Measurements from ENCODE around the gene TREM2.
"Not testable (repeated sequence)": the region's sequence is repeated elsewhere in the genome, so short reads cannot be mapped to it uniquely, and the experiment has no call there.

Gene TREM2

DNA sequence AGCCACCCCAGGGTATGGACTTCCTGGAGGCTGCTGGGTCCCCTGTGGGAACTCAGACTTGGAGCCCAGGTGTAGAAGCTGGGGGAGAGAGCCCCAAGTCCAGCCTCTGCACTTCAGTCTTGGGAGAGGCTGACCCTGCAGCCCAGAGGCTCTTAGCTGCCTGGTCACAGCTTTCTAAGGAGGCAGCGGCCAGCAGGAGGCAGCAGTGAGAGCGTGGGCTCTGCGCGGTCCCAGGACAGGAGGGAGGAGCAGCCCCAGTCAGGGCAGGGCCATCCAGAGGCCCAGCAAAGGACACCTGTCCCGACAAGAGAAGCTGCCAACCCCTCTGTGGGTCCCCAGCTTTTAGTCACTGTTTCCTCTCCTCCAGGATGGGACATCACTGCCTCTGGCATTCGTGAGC lies 28.7 kb upstream of the TREM2 start:
- H3K4me3 ChIP-seq (ENCODE audit: low read depth, low read length) = no peak overlapping the region
- TF ChIP-seq, protein P1, sequence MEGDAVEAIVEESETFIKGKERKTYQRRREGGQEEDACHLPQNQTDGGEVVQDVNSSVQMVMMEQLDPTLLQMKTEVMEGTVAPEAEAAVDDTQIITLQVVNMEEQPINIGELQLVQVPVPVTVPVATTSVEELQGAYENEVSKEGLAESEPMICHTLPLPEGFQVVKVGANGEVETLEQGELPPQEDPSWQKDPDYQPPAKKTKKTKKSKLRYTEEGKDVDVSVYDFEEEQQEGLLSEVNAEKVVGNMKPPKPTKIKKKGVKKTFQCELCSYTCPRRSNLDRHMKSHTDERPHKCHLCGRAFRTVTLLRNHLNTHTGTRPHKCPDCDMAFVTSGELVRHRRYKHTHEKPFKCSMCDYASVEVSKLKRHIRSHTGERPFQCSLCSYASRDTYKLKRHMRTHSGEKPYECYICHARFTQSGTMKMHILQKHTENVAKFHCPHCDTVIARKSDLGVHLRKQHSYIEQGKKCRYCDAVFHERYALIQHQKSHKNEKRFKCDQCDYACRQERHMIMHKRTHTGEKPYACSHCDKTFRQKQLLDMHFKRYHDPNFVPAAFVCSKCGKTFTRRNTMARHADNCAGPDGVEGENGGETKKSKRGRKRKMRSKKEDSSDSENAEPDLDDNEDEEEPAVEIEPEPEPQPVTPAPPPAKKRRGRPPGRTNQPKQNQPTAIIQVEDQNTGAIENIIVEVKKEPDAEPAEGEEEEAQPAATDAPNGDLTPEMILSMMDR (IDR thresholded peaks at IDR 0.05; ENCODE audit: low read depth, low read length, missing control alignments) = peak; percentile 68
- DNase-seq (ENCODE audit: low read depth) = no peak

DNA sequence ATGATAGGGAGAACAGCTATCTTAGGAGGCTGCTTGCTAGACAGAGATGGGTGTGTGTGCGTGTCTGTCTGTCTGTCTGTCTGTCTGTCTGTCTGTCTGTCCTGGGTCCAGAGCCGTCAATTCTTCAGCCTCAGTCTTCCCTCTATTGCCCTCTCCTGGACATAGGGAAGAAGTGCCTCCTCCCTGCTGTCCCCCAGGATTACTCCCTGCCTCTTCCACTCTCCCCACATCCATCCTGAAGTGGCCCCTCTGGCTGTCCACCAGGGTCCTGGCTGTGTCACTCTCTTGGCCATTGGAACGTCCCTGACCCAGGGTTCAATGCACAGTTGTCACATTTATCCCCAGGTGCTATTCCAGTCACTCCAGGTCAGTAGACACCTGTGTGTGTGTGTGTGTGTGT lies 27.9 kb upstream of the TREM2 start:
- no peak overlapping the region for H3K4me3 ChIP-seq (ENCODE audit: low read depth, low read length)
- no peak for DNase-seq (ENCODE audit: low read depth)
- TF ChIP-seq, protein P1 (IDR thresholded peaks at IDR 0.05; ENCODE audit: low read depth, low read length, missing control alignments) = peak; percentile 34

DNA sequence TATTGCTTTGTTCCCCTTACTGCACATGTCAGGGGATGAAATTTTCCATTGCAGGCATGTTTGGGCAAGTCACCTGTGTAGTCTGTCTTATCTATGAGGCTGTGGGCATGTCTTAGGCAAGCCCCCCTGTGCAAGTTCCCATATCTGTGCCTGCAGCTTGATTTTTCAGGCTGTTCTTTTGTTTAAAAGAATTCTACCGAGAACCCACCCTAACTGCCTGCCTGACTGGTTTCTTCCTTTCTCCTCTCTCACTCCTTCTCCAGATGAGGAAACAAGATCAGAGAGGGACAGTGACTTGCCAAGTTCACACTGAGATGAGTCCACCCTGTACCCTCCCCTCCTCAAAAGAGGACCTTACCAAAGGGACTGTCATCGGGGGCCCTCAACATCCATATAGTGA lies 27.1 kb upstream of the TREM2 start:
- no peak for DNase-seq (ENCODE audit: low read depth)
- H3K4me3 ChIP-seq (ENCODE audit: low read depth, low read length) = no peak overlapping the region
- TF ChIP-seq, protein P1 (IDR thresholded peaks at IDR 0.05; ENCODE audit: low read depth, low read length, missing control alignments) = no peak

DNA sequence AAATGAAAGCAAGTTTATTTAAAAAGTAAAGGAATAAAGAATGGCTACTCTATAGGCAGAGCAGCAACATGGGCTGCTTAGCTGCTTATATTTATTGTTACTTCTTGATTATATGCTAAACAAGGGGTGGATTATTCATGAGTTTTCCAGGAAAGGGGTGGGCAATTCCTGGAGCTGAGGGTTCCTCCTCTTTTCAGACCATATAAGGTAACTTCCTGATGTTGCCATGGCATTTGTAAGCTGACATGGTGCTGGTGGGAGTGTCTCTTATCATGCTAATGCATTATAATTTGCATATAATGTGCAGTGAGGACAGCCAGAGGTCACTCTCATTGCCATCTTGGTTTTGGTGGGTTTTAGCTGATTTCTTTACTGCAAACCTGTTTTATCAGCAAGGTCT lies 26.1 kb upstream of the TREM2 start:
- DNase-seq (ENCODE audit: low read depth) = not testable (repeated sequence)

DNA sequence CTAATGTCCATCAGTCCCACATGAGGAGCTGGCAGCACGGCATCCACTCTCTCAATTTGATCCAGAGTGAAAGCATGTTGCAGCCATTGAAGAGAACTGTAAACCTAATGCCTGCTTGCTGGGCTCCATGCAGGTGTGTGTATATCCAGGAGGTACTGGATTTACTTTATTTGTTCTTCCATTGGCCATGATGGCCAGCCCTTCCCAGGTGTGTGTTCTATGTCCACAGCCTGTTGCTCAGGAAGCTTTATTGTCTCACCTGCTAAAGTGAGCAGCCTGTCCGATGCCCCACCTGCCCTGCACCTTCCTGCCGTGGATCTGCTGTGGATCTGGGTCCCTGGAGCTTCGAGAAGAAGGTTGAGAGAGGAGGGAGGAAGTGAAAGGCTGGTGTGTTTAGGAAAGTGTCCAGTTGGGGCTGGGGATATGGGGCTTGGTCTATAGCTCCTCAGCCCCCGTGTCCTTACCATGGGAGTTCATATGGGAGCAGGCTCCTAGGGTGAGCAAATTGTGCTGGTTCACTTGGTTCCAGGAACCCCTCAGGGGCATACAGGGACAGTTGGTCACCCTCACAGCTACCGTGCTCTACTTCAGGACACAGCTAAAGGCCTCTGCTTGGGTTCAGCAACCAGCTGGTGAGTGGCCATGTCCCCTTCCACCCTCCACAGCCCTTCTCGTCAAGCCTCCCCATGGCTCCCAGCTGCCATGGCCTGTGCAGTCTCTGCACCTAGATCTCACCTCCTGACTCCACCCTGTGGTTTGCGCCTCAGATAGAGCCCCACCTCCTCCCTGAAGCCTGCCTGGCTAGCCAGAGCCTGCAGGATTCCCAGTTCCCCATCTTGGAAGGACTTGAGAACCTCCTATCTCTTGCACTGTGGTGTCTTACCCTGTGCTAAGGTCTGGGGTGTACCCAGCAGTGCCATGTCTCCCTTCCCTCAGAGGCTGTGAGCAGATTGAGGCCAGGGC lies 25.3 kb upstream of the TREM2 start:
- H3K4me3 ChIP-seq (ENCODE audit: low read depth, low read length) = no peak overlapping the region
- TF ChIP-seq, protein P1 (IDR thresholded peaks at IDR 0.05; ENCODE audit: low read depth, low read length, missing control alignments) = no peak
- no peak for DNase-seq (ENCODE audit: low read depth)

More for the DNA sequence above, 26.1 kb upstream of the TREM2 start:
- H3K4me3 ChIP-seq (ENCODE audit: low read depth, low read length) = not testable (repeated sequence)

DNA sequence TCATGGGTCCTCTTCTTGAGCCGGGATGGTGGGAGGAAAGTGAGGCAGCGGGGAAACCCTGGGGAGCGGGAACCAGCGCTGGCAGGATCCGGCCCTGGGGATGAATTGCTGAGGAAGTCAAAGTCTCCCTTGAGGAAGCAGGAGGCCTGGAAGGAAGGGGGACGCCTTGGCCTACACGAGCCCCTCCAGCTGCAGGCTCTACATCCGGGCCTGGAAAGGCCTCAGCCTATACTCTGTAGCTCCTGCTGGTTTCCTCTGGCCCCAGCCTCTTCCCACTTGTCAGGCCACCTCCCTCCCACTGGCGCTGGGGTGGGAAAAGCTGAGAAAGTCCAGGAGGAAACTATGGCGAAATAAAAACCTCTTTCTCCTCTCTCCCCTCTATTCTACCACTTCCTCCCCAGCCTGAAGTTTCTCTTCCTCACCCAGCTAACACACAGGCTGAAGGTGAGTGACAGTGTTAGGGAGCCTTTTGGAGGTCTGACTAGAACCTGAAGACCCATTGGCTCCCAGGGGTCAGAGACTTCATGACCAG lies 23.2 kb upstream of the TREM2 start:
- DNase-seq (ENCODE audit: low read depth) = no peak
- H3K4me3 ChIP-seq (ENCODE audit: low read depth, low read length) = no peak overlapping the region
- TF ChIP-seq, protein P1 (IDR thresholded peaks at IDR 0.05; ENCODE audit: low read depth, low read length, missing control alignments) = no peak

DNA sequence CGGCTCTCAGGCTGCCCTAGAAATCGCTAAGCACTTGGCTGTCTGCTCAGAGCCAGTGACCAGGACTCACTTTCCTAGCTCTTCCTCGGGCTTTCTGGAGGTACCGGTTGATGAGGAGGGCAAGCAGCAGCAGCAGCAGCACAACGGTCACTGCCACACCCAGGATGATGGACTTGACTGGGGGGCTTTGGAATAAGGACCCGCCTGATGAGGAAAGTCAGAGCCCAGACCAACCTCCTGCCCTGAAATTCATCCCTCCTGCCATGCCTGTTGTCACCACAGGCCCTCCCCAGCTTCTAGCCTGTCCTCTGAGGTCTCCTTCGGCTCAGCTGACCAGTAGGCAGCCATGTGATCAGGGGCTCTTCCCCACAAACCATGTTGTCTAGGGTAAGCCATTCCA lies 21.8 kb upstream of the TREM2 start:
- TF ChIP-seq, protein P1 (IDR thresholded peaks at IDR 0.05; ENCODE audit: low read depth, low read length, missing control alignments) = no peak
- DNase-seq (ENCODE audit: low read depth) = no peak
- H3K4me3 ChIP-seq (ENCODE audit: low read depth, low read length) = no peak overlapping the region

All from GM12864 (cell line).